IMR-90 (cell line): Measurements from ENCODE around the gene ATRNL1. TPM values are rescaled to one million over a fixed set of nuclear protein-coding genes. Genes with fewer than 3 reads are reported as not detected.

Experiments used
- ATAC-seq: fragments of 200-7000 bp; cut with Tn5 transposase; 2 replicates; pipeline ENCODE4 v1.9.1; 2020; ENCODE audit warnings: low read depth, mild to moderate bottlenecking, moderate library complexity
- BruUV-seq: library from RNA; stranded (reverse); fragments of 400-500 nt; replicated peaks from 2 replicates; lab custom pipeline; 2021; lab: Mats Ljungman, UMichigan
- CTCF ChIA-PET: fragments of 300-600 bp; formaldehyde crosslinking; extraction: SDS; loops from one replicate; lab custom pipeline; 2021; ENCODE audit warnings: antibody characterized with exemption; lab: Yijun Ruan, JAX
- POLR2A ChIA-PET: fragments of 300-600 bp; sonication (Branson Sonifier 250); formaldehyde crosslinking; loops from one replicate; lab custom pipeline; 2022; ENCODE audit warnings: antibody characterized with exemption; ENCODE audit not compliant: unreplicated experiment; lab: Charles Lee
- DNase-seq: peaks from one replicate; pipeline ENCODE4 v3.0.0; 2013
- H2AFZ ChIP-seq: replicated peaks from 2 replicates; pipeline ENCODE3; 2013; ENCODE audit warnings: low read length, mild to moderate bottlenecking; ENCODE audit not compliant: poor library complexity
- H2AK5ac ChIP-seq: 2 replicates; pipeline ENCODE4 v1.6.1; 2013; ENCODE audit warnings: low read depth, low read length, inconsistent platforms
- H2AK9ac ChIP-seq: replicated peaks from 2 replicates; pipeline ENCODE3; 2013; ENCODE audit warnings: mild to moderate bottlenecking, low read depth, low read length, moderate library complexity; ENCODE audit not compliant: poor library complexity
- H2BK120ac ChIP-seq: 2 replicates; pipeline ENCODE4 v1.6.1; 2013; ENCODE audit warnings: low read depth, low read length, inconsistent platforms
- H2BK15ac ChIP-seq: 3 replicates; pipeline ENCODE4 v1.6.1; 2013; ENCODE audit warnings: low read depth, low read length, inconsistent platforms
- H2BK20ac ChIP-seq: 2 replicates; pipeline ENCODE4 v1.6.1; 2013; ENCODE audit warnings: low read depth, mild to moderate bottlenecking, inconsistent platforms, low read length, moderate library complexity
- H2BK5ac ChIP-seq: 2 replicates; pipeline ENCODE4 v1.6.1; 2013; ENCODE audit warnings: mild to moderate bottlenecking, low read depth, low read length, inconsistent platforms; ENCODE audit not compliant: poor library complexity, severe bottlenecking
- H3K14ac ChIP-seq: replicated peaks from 2 replicates; pipeline ENCODE4 v1.6.1; 2013; ENCODE audit warnings: low read depth, low read length, inconsistent platforms
- H3K18ac ChIP-seq: 2 replicates; pipeline ENCODE4 v1.6.1; 2013; ENCODE audit warnings: low read depth, low read length, control low read depth
- H3K23ac ChIP-seq: 2 replicates; pipeline ENCODE4 v1.6.1; 2013; ENCODE audit warnings: low read depth, low read length, inconsistent platforms
- H3K27ac ChIP-seq: 2 replicates; pipeline ENCODE4 v1.5.1; 2013; ENCODE audit warnings: mild to moderate bottlenecking, control low read depth, low read length; ENCODE audit not compliant: insufficient read depth
- H3K27me3 ChIP-seq: 2 replicates; pipeline ENCODE4 v1.6.1; 2013; ENCODE audit warnings: low read length; ENCODE audit not compliant: control insufficient read depth, insufficient read depth
- H3K36me3 ChIP-seq: 2 replicates; pipeline ENCODE4 v1.6.1; 2013; ENCODE audit warnings: low read length, mixed read lengths; ENCODE audit not compliant: control insufficient read depth, insufficient read depth
- H3K4ac ChIP-seq: 2 replicates; pipeline ENCODE4 v1.6.1; 2013; ENCODE audit warnings: low read depth, low read length, inconsistent platforms
- H3K4me1 ChIP-seq: 2 replicates; pipeline ENCODE4 v1.6.1; 2013; ENCODE audit warnings: low read length, mixed read lengths; ENCODE audit not compliant: control insufficient read depth, insufficient read depth
- H3K4me2 ChIP-seq: 2 replicates; pipeline ENCODE4 v1.6.1; 2013; ENCODE audit warnings: low read depth, mild to moderate bottlenecking, control low read depth, low read length, moderate library complexity
- H3K4me3 ChIP-seq: 2 replicates; pipeline ENCODE4 v1.5.1; 2013; ENCODE audit warnings: low read depth, mild to moderate bottlenecking, control low read depth, low read length, moderate library complexity; ENCODE audit not compliant: insufficient read depth
- H3K56ac ChIP-seq: 2 replicates; pipeline ENCODE4 v1.6.1; 2013; ENCODE audit warnings: low read length, inconsistent platforms; ENCODE audit not compliant: insufficient read depth; ENCODE audit errors: extremely low read depth
- H3K79me1 ChIP-seq, 2 experiments: 2 replicates each; pipeline ENCODE4 v1.6.1; 2013; ENCODE audit warnings: low read length in 2 of 2, inconsistent platforms in 1 of 2, low read depth in 1 of 2
- H3K9ac ChIP-seq: 2 replicates; pipeline ENCODE4 v1.6.1; 2013; ENCODE audit warnings: low read depth, low read length, control low read depth
- H3K9me1 ChIP-seq: 2 replicates; pipeline ENCODE4 v1.6.1; 2013; ENCODE audit warnings: low read length, inconsistent platforms; ENCODE audit not compliant: insufficient read depth
- H3K9me3 ChIP-seq: 2 replicates; pipeline ENCODE4 v1.6.1; 2013; ENCODE audit warnings: low read length; ENCODE audit not compliant: control insufficient read depth, insufficient read depth
- H4K20me1 ChIP-seq: 2 replicates; pipeline ENCODE4 v1.6.1; 2013; ENCODE audit warnings: low read length, inconsistent platforms; ENCODE audit not compliant: insufficient read depth
- H4K5ac ChIP-seq: 2 replicates; pipeline ENCODE4 v1.6.1; 2013; ENCODE audit warnings: mild to moderate bottlenecking, low read depth, low read length, control low read depth
- H4K8ac ChIP-seq, 2 experiments: 2 replicates each; pipeline ENCODE4 v1.6.1; 2013; ENCODE audit warnings: low read depth in 2 of 2, low read length in 2 of 2, control low read depth in 1 of 2, inconsistent platforms in 1 of 2
- H4K91ac ChIP-seq: 2 replicates; pipeline ENCODE4 v1.6.1; 2013; ENCODE audit warnings: low read depth, low read length, inconsistent platforms; ENCODE audit not compliant: insufficient read depth
- CEBPB ChIP-seq: IDR thresholded peaks from 2 replicates; pipeline ENCODE4 v1.6.1; 2012; ENCODE audit warnings: low read depth, low read length, improper control_type of control experiment
- CHD1 ChIP-seq: IDR thresholded peaks from 2 replicates; pipeline ENCODE4 v1.6.1; 2012; ENCODE audit warnings: low read depth, low read length, improper control_type of control experiment
- FOS ChIP-seq: fragments of 150-350 bp; IDR thresholded peaks from 2 replicates; pipeline ENCODE4 v1.6.1; 2016; ENCODE audit warnings: low read depth, low read length
- WGBS, 2 experiments: methylation state at CpG; one replicate each; pipeline versions ENCODE4 v1.1.5 to v1.1.7; 2013; ENCODE audit warnings: missing lambda C conversion rate in 2 of 2; ENCODE audit not compliant: insufficient read length in 1 of 2; ENCODE audit errors: extremely low coverage in 2 of 2; 5-methylcytosine and 5-hydroxymethylcytosine counted together
- dilution Hi-C: fragments of 300-500 bp; cut with HindIII; formaldehyde crosslinking; loops from one replicate; pipeline ENCODE4 v1.14.3; 2018; ENCODE audit warnings: low sequenced_read_pairs; ENCODE audit not compliant: unreplicated experiment
- in situ Hi-C: fragments of 300-500 bp; cut with MboI; formaldehyde crosslinking; loops from 3 replicates; pipeline ENCODE4 v1.14.3; 2019; ENCODE audit warnings: low sequenced_read_pairs, inconsistent platforms, mixed read lengths
- intact Hi-C: fragments of 100-400 bp; cut with micrococcal nuclease; formaldehyde crosslinking; loops from 2 replicates; pipeline ENCODE4 v1.10.0; 2022
- polyA plus RNA-seq, 3 experiments: library from polyadenylated mRNA; depleted of rRNA; stranded (reverse); fragments of >200 nt; gene quantifications; 2 replicates each; pipeline ENCODE4 v1.2.3, GENCODE V29; 2012; ENCODE audit warnings: low replicate concordance in 1 of 3
- total RNA-seq: library from RNA; depleted of rRNA; stranded (reverse); fragments of >200 nt; gene quantifications from 2 replicates; pipeline ENCODE4 v1.2.3, GENCODE V29; 2012

ATRNL1 gene
- total and polyA plus RNA-seq, 2 of the 4 experiments (the other 2 are of a cell fraction): 0.18 to 0.19 TPM

- TF ChIP-seq FOS: no peak
Measured at GRCh38 chr10:115860182-115861107, 767.3 kb downstream of the ATRNL1 start (continued).

- H2AK9ac ChIP-seq: no peak overlapping the region
- H3K36me3 ChIP-seq: no peaks in the 10 kb centered on the region
- H3K9me1 ChIP-seq: no peaks in the 10 kb centered on the region
- CTCF ChIA-PET: no interaction called here
- H3K79me1 ChIP-seq: no peaks in the 10 kb centered on the region
- no peak overlapping the region for H3K4me3 ChIP-seq
- H3K23ac ChIP-seq: no peak overlapping the region
- no peak overlapping the region for H4K91ac ChIP-seq
- no peaks in the 10 kb centered on the region for H3K4me1 ChIP-seq
- H4K8ac ChIP-seq: no peak overlapping the region
- dilution Hi-C loops (no loop called here), intact Hi-C loops (loop anchor here (5.0 kb wide), 1 partner anchor 76 kb away; no protein-coding TSS in a partner anchor), in situ Hi-C loops (no loop called here)
- TF ChIP-seq CHD1 (no peak), CEBPB (peak; percentile 96)
- H3K4ac ChIP-seq: no peak overlapping the region
- H3K4me2 ChIP-seq: no peak overlapping the region
- H3K18ac ChIP-seq: no peak overlapping the region
- whole genome bisulfite sequencing, 2 experiments: no CpG with 5 or more reads among the region's 2 CpGs
- H3K9ac ChIP-seq: no peak overlapping the region
- no peak overlapping the region for H3K14ac ChIP-seq
- no TSS peak for BruUV-seq
- no peaks in the 10 kb centered on the region for H4K20me1 ChIP-seq
- H3K9me3 ChIP-seq: no peaks in the 10 kb centered on the region
- no peaks in the 10 kb centered on the region for H3K27me3 ChIP-seq
- no peak overlapping the region for H2AK5ac ChIP-seq
- ATAC-seq (no peak), DNase-seq (no peak)
- no peak overlapping the region for H2BK20ac ChIP-seq
- H4K5ac ChIP-seq: no peak overlapping the region
- no peak overlapping the region for H3K27ac ChIP-seq
- H2AFZ ChIP-seq: no peak overlapping the region
- no peak overlapping the region for H3K56ac ChIP-seq
- POLR2A ChIA-PET: no interaction called here
- no peak overlapping the region for H2BK5ac ChIP-seq
- H2BK15ac ChIP-seq: no peak overlapping the region
- no peak overlapping the region for H2BK120ac ChIP-seq
Measured at GRCh38 chr10:115861455-115861854, 768.3 kb downstream of the ATRNL1 start.
